ENCODE results near the gene PREX1.
"Not testable (repeated sequence)": the region's sequence is repeated elsewhere in the genome, so short reads cannot be mapped to it uniquely, and the experiment has no call there.

The PREX1 gene

DNA sequence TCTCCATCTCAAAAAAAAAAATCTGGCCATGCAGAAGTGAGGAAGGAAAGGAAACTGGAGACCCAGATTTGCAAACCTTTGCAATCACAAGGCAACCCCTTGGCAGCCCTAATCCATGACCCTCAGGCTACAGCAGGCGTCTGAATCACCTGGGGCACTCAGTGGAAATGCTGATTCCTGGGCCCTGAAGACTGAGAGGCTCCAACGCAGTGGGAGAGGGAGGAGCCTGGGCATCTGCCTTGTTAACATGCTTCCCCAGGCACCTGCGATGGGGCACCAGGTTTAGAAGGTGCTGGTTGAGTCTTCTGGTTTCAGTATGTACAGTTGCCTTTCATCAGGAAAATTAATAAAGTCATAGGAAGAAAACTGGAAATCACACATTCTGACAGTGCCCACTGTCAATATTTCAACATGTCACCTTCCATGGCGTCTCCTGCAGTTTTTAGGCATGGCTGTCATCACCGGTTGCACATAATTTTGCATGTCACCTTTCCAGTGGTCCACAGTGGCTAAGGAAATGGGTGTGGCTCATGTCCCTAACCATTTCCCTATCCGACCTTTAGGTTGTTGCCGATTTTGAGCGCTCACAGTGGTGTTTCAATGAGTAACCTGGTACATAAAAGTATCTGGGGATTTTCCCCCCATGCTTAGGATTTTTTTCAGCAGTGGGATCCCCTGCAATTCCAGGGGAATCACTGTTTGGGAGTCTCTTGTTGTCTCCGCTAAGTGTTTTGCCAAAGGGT is 56.9 kb downstream of the PREX1 start:
- DNase-seq, result no peak

DNA sequence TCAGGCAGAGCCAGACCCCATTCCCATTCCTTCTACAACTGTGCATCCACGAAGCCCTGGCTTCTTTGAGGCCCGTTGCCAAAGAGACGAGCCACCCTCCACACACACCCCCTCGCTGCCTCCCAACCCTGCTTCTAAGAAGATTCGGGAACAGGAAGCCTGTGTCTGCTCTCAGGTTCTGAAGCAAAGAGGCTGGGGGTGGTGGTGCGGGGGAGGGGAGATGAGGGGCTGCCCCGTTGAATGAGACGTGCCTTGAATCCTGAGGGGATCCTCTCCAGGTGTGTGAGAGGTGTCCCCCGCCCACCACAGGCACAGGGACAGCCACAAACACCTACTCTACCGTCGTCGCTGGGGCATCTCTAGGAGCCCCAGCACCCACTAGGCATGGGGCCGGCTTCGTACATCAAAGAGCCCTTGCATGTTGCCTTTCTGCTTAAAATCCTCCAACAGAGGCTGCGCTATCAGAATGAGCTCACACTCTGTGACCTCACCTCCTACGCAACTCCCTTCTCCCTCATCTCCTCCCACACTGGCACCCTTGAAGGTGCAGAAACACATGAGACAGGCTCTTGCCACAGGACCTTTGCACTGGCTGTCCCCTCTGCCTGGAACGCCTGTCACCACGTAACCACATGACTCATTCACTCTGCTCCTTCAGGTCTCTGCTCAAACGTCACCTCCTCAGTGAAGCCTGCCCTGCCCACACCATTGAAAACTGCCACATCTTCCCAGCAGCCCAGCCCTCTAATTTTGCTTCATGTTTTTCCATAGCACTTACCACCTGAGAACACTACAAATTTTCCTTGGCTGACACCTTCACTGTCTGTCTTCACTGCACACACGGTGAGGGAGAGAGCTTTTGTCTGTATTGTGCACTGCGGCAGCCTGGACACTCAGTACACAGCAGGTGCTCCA is 58.5 kb downstream of the PREX1 start:
- peak; percentile 89 for DNase-seq

DNA sequence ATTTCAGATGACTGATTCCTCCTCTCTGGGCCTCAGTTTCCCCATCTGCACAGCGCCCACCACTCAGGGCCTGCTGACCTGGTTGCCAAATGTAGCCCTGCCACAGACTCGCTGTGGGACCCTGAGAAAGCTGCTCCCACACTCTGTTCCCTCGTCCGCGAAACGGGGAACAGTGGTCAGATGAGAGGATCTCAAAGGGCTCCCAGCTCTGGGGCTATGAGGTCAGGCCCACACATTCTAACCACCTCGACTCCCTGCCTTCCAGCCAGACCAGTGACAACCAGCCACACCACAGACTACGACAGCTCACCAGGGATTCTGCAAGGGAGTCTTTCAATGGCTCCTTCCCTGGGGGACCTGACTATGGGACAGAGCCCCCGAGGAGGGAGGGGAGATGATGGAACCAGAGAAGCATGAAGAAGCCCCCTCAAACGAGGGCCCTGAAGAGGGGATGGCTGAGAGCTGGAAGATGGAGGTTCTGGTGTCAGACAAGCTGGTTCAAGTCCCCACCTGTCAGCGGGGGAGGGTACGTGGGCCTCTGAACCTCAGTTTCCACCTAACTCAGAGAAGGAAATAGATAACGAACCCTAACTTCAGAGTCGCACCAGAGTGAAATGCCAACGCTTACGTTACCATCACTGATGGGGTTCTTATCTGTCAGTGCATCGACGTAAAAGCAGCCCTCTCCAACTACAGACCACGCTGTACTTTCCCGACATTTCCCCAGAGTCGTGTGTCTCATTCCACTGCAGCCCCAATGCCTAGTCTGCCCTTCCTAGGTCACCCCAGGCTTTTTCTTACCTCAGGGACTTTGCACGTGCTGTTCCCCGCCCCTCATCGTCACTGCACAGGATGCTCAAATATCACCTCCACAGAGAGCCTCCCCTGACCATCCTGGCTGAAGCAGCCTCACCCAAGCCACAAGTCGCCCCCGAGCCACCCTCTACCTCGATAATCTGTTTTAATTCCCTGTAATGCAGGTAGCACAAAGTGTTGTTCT is 60.5 kb downstream of the PREX1 start:
- DNase-seq, result peak; percentile 37

DNA sequence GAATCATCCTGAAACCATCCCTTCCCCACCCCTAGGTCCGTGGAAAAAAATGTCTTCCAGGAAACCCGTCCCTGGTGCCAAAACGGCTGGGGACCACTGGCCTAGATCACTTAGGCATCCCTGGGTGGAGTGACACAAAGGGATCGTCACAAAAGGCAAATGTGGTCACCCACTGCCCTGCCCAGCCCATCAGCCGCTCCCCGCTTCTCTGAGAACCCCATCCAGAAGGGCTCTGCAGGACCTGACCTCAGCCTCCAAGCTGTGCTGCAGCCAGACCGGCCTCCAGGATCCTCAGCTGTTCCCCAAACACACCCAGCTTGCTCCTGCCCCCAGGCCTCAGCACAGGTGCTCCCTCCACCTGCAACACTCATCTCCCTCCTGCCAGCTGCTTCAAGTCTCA is 61.6 kb downstream of the PREX1 start:
- peak; percentile 15 for DNase-seq

DNA sequence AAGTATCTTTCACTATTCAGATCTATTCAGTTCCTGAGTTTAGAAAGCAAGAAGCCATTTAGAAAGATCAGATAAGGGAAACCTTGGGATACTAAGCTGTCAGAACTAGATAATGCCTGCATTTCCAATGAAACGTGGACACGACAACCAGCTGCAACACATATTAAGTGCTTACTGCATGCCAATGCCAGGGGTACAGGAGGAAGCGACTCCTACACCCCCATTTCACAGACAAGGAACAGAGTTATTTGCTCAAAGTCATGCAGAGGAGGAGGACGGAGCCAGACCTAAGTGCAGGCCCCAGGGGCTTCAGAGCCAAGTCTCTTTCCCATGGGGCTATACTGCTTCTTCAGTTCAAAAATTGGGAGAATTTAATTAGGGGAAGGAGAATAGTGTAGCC is 62.4 kb downstream of the PREX1 start:
- peak; percentile 1 for DNase-seq

DNA sequence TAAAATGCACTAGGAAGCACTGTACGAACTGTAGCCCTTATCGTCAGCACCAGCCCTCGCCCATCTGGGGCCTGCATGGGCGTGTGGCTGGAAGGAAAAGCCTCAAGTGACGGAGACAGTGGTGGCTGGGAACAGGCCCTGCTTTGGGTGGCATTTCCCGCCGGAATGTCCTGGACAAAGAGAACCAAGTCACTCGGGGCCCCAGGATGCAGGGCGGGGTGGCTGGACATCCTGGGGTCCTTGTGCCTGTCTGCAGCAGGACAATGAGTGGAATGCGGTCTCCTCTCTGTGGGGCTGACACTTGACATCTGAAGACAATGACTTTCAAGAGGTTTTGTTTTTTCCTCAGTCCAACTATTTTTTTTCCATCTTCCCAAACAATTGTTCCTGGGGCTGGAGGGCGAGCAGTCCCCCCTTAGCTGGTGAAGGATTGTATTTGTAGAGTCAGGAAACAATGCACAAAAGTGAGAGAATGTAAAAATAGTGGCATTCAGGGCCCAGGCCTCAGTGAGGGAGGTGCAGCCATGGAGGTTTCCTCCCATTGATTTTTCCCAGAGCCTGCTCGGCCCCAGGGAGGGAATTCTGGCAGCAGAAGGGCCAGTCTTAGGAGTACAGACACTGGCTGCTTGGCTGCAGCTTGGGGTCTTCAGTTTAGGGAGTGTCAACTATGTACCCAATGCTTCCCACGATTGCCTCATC is 64.4 kb downstream of the PREX1 start:
- no peak for DNase-seq

DNA sequence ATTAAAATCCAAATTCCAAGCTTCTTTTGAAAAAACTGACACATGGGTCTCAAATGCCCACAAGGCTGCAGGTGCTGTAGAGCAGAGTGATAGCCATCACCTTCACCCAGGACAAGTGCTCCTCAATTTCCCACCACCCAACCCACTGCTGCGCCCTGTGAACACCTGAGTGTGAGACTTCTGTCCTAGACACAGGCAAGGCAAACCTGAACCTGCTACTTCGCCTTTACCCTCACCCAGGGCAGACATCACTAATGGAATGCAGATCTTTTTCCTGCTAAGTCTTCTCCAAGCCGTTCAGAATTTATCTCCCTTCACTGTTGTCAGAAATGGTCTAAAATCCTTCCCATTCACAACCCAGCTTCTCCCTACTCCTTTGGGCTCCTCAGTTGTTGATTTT is 65.9 kb downstream of the PREX1 start:
- no peak for DNase-seq

DNA sequence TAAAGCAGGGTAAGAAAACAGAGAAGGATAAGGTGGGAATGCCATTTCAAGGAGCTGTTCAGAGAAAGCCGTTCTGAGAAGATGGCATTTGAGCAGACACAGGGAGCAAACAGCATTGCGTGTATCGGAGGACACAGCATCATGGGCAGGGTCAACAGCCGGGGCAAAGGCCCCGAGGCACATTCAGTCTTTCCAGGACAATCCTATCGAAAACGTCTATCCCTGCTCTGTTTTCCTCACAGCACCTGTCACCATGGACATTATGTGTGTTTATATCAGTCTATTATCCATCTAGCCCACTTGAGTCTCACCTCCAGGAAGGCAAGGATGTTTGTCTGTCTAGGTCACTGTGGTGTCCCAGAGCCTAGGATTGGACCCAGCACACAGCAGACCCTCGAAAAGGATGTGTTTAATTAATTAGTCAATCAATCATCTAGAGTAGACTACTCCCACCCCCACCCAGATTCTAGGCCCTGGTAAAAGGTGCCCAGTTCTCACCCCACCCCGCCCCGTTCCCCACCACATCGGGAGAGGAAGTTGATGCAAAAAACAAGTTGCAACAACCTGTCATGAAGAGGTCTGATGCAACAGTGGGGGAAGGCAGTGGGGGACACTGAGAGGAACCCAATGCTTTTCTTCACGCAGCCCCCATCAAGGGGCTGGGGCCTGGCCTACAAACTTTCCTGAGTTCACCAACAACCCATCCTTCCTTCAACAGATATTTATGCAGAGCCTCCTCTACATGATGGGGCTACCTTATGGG is 66.6 kb downstream of the PREX1 start:
- DNase-seq, result peak; percentile 78

DNA sequence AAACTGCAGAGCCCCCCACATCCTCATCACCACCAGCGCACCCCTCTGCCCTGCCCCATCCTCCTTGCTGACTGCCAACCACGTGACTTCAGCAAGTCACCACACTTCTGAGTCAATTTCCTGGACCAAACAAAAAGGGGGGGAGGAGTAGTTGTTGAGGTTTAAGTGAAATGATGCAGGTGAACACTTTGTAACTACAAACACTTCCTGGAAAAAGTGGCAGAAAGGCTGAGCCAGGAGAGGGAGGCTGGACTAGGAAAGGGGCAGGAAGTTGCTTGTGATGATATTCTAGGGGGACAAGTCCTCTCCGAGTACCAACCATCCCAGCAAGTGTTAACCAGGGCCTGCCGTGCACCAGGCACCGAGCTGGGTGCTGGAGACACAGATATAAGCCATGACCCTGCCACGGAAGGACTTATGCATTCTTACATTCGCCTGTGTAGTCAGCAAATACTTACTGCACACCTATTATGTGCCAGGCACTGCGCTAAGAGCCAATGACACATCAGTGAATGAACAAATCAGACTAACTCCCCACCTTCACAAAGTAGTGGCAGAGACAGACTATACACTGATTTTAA is 67.3 kb downstream of the PREX1 start:
- peak; percentile 80 for DNase-seq

DNA sequence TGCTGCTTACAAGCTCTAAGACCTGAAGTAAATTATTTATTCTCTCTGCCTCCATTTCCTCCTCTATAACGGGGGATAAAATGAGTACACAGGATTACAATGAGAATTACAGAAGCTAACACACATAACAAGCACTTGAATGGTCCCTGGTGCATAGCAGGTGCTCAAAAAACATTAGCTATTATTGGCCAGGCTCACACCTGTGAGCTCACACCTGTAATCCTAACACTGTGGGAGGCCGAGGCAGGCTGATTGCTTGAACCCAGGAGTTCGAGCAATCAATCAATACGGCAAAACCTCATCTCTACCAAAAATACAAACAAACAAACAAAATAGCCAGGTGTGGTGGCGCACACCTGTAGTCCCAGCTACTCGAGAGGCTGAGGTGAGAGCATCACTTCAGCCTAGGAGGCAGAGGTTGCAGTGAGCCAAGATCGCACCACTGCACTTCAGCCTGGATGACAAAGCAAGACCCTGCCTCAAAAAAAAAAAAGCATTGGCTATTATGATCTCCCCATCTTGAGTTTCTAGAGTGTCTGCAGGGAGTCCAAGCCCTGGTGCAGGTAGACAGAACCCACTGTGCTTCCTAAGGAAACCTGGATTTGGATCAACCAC is 68.1 kb downstream of the PREX1 start:
- DNase-seq, result no peak

DNA sequence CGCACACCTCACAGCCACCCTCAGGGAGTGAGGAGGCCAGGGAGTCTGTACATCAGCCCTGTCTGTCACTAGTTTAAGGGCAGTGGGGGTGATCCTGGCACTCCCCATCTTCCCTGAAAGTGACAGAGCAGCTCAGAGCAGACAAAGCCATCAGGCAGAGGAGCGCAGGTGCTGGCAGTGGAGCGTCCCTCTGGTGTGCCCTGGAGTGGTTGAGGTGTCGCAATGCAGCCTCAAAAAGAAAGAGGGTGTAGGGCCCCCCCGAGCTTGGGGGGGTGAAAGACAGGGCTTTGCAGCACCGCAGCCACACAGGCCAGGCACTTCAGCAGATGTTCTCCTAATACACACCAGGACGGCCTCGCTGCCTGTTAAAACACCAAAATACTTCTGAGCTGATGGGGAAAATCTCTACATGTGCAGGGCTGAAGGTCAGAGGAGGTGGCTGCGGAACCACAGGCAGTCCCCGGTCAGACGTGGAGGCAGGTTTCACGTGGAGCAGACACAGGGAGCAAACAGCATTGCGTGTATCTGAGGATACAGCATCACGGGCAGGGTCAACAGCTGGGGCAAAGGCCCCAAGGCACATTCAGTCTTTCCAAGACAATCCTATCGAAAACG is 69.5 kb downstream of the PREX1 start:
- DNase-seq, result peak; percentile 64

DNA sequence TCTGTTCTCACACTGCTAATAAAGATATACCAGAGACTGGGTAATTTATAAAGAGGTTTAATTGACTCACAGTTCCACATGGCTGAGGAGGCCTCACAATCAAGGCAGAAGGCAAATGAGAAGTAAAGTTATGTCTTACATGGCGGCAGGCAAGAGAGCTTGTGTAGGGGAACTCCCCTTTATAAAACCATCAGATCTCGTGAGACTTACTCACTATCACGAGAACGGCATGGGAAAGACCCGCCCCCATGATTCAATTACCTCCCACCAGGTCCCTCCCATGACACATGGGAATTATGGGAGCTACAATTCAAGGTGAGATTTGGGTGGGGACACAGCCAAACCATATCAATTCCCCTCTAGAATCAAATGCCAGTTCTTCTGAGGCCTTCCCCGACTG is 71.0 kb downstream of the PREX1 start:
- not testable (repeated sequence) for DNase-seq

DNA sequence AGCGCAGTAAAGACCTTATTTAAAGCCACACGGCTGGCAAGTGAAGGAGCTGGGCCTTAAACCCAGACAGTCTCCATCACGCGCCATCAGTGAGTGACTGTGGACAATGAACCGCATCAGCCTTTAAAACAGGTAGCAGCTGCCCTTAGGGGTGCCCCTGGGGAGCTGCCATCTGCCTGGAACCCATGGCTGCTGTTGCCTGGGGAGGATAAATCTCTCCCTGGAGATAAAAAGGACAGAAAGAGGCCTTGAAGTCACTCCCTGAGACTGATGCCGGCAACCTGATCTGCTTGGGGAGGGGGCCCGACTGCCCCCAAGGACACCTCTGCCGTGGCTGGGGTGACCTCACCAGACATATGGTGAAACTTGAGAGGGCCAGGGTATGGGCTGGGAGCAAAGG is 73.5 kb downstream of the PREX1 start:
- no peak for DNase-seq

DNA sequence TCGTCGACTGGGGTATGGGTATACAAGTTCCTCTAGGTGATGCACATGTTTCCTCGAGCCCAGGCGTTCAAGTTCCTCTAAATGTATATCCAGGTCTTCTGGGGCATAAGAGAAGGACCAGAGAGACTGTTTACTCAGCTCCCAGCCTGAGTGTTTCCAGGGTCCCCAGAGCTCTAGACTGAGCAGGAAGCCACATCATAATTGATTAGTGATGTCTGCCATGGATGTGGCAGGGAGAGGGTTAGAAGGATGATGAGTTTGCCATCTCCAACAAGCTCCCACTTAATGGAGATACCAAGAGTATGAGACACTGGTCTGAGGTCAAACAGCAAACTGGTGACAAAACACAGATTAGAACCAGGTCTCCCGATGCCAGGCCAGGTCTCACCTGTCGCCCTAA is 74.8 kb downstream of the PREX1 start:
- no peak for DNase-seq

DNA sequence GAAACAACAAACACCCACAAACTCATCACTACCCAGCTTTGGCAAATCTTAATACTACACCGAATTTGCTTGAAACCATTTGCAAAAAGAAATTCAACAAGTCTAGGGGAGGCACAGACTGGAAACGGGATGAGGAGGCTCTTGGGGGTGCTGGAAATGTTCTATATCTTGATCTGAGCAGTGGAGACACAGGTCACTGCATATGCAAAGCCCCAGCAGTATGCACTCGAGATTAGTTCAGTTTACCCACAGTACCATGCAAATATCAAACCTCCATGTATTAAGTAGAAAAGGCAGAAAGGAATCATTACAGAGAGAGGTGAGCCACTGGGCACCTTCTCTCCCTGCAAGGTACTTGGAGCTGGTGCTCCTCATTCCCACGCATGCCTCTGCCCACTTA is 75.9 kb downstream of the PREX1 start:
- DNase-seq, result no peak

DNA sequence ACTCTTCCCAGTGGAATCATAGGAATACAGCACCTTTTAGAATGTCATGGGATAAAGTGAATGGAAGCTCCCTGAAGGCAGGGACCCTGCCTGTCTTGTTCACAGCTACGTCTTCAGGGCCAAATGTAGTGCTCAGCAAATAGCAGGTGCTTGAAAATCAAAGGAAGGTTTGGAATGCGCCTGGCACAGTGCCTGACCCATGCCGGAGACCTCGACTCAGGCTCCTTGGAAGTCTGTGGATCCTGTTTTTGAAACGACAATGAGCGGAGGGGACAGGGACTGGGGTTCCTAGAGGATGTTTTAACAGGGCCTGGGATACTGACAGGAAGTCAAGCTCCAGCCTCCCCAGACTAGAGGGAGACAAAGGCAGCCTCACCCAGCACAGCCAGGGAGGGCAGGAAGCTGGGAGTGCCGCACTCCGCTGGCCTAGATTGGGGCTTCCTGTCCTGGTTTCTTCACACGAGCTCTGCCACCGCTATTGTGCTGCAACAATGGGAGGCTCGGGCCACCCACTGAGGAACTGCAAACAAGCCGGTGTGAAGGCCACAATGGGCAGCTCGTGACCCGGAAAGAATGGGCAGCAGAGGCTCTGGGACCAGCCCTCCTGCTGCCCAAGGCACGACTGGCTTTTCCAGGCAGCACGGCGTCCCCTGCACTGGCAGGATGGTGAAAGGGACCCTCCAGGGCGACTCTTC is 76.7 kb downstream of the PREX1 start:
- DNase-seq, result peak; percentile 47

DNA sequence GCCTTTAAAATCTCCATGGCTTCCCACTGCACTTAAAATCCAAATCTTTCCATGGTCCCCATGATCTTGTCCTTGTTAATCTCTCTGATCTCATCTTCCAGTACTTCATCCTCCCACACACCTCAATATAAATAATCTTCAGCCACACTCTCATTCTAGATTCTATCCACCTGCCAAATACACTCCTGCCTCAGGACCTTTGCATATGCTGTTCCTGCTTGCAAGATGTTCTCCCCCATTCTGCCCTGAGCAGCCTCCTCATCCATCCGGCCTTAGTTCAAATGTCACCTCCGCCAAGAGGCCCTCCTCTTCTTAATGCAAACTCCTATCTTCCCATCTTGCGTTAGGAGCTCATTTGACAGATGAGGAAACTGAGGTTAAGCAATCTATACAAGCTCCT is 77.4 kb downstream of the PREX1 start:
- no peak for DNase-seq

DNA sequence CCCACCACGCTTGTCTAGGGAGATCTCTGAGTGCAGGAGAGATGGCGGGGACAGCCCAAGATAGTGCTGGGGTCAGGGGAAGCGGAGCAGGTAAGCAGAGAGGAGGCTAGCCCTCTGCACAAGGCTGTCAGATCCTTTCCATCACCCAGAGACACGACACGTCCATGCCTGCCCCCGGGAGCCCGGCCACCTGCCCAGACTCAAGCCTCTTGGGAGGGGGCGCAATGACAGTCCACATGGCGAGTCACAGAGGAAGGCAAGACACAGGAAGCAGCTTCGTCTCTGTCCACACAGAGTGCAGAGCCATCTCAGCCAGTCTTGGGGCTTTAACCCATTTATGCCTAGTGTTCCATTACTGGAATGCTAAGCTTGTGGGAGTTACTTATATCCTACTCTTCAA is 78.4 kb downstream of the PREX1 start:
- DNase-seq, result no peak

DNA sequence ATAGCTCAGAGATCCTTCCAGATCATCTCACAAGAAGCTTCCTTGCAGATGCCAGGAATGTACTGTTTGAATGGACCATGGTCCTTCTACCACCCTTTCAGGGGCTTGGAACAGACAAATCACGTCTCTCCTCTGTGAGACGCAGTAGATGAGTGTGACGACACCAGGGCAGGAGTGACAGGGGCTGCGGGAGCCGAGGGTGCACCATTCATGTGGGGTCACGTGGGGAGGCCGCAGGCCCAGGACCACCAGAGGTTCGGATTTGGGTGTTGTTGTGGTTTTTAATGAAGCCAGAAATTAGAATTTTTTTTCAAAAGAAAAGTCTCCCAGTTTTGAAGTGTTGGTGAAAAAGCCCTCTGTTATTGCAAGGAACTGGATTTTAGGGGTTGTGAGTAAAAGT is 79.2 kb downstream of the PREX1 start:
- no peak for DNase-seq
